ENCODE results near the gene ANKRD17.

DNA sequence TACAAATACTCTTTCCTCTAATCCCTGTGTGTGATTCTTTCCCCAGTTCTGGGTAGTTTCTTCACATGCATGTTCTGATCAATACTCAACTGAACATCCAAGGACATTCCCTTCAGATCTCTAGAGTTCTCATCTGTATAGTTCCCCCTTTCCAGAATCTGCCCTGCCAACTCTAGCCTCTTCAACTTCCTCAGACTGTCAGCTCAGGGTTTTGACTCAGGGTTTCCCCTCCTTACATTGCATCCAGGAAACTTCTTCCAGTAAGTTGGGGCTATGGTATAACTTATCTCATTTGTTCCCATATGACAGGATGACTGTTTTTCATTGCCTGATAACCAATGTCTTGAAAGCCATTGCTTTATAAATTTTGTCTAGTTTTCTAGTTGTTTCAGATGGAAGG, 14.2 kb upstream of the ANKRD17 start:
- TF ChIP-seq POLR2A (IDR thresholded peaks at IDR 0.05; ENCODE audit: borderline replicate concordance, extremely low read depth, insufficient read depth, insufficient read length) (no peak), TCF7L2 (IDR thresholded peaks at IDR 0.05; ENCODE audit: borderline replicate concordance, extremely low read depth, insufficient read depth, insufficient read length) (no peak), YY1 (IDR thresholded peaks at IDR 0.05; ENCODE audit: extremely low read depth, insufficient replicate concordance, low read depth, low read length) (no peak), EZH2 (IDR thresholded peaks at IDR 0.05) (no peak)
- TF ChIP-seq, protein P1, sequence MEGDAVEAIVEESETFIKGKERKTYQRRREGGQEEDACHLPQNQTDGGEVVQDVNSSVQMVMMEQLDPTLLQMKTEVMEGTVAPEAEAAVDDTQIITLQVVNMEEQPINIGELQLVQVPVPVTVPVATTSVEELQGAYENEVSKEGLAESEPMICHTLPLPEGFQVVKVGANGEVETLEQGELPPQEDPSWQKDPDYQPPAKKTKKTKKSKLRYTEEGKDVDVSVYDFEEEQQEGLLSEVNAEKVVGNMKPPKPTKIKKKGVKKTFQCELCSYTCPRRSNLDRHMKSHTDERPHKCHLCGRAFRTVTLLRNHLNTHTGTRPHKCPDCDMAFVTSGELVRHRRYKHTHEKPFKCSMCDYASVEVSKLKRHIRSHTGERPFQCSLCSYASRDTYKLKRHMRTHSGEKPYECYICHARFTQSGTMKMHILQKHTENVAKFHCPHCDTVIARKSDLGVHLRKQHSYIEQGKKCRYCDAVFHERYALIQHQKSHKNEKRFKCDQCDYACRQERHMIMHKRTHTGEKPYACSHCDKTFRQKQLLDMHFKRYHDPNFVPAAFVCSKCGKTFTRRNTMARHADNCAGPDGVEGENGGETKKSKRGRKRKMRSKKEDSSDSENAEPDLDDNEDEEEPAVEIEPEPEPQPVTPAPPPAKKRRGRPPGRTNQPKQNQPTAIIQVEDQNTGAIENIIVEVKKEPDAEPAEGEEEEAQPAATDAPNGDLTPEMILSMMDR (IDR thresholded peaks at IDR 0.05 in 2 of 3, conservative IDR thresholded peaks at IDR 0.05 in 1 of 3; ENCODE audit: borderline replicate concordance in 1 of 3, insufficient read depth in 1 of 3, low read depth in 2 of 3, low read length in 2 of 3), result no peak
